ENCODE measurements around the gene PALMD. TPM values are rescaled to one million over a fixed set of nuclear protein-coding genes. Genes with fewer than 3 reads are reported as not detected.

Gene PALMD
- total RNA-seq, 1 experiment from 2014 or later, result 8.0 TPM

- H3K9me2 ChIP-seq (replicated peaks; ENCODE audit: low read length), result no peaks in the 10 kb centered on the region
- no peak overlapping the region for H3K4me2 ChIP-seq (ENCODE audit: low read length)
- no peaks in the 10 kb centered on the region for H3K79me2 ChIP-seq (ENCODE audit: low read length)
- H4K20me1 ChIP-seq (ENCODE audit: low read length), result no peaks in the 10 kb centered on the region
- no peak overlapping the region for H3K4me3 ChIP-seq (ENCODE audit: low read length)
- no peaks in the 10 kb centered on the region for H3K9me3 ChIP-seq (ENCODE audit: low read length)
- H3K27me3 ChIP-seq (ENCODE audit: low read length), result no peaks in the 10 kb centered on the region
- BruUV-seq (replicated peaks), result no TSS peak
- DNase-seq (no peak), ATAC-seq (no peak)
- H2AFZ ChIP-seq (ENCODE audit: low read length), result no peak overlapping the region
- CTCF ChIA-PET, result no interaction called here
- POLR2A ChIA-PET (ENCODE audit: unreplicated experiment), result no interaction called here
- H3F3A ChIP-seq (ENCODE audit: low read length, unreplicated experiment), result no peaks in the 10 kb centered on the region
- H3K36me3 ChIP-seq (ENCODE audit: low read depth, low read length), result 0 out of 2 replicates have a peak, but pooled peaks cover 3% of the 10 kb centered on the region
- TF ChIP-seq EZH2phosphoT487 (IDR thresholded peaks at IDR 0.05; ENCODE audit: borderline replicate concordance, low read length) (no peak), EZH2 (IDR thresholded peaks at IDR 0.05; ENCODE audit: low read length, unreplicated experiment) (no peak), CTCF (conservative IDR thresholded peaks at IDR 0.05; ENCODE audit: low read depth, low read length) (no peak)
- 0 out of 2 replicates have a peak, but pooled peaks cover 3% of the 10 kb centered on the region for H3K4me1 ChIP-seq (ENCODE audit: insufficient read depth, low read length)
- intact Hi-C loops (cut with micrococcal nuclease), result no loop called here
- H3K27ac ChIP-seq (ENCODE audit: low read length), result no peak overlapping the region
- H3K9ac ChIP-seq (ENCODE audit: low read length), result no peak overlapping the region
Measured at GRCh38 chr1:99691175-99691574, 45.3 kb downstream of the PALMD start.

GRCh38 chr1:99696616-99697015, 50.7 kb downstream of the PALMD start:
- ATAC-seq (no peak), DNase-seq (no peak)
- Histone ChIP-seq H3K4me1 (ENCODE audit: insufficient read depth, low read length) (no peaks in the 10 kb centered on the region), H3K9me3 (ENCODE audit: low read length) (no peaks in the 10 kb centered on the region), H3K4me2 (ENCODE audit: low read length) (no peak overlapping the region), H4K20me1 (ENCODE audit: low read length) (no peaks in the 10 kb centered on the region), H3F3A (ENCODE audit: low read length, unreplicated experiment) (no peaks in the 10 kb centered on the region), H3K9ac (ENCODE audit: low read length) (no peak overlapping the region), H3K9me2 (replicated peaks; ENCODE audit: low read length) (no peaks in the 10 kb centered on the region), H3K27ac (ENCODE audit: low read length) (no peak overlapping the region), H3K79me2 (ENCODE audit: low read length) (no peaks in the 10 kb centered on the region), H3K36me3 (ENCODE audit: low read depth, low read length) (no peaks in the 10 kb centered on the region), H2AFZ (ENCODE audit: low read length) (no peak overlapping the region), H3K4me3 (ENCODE audit: low read length) (no peak overlapping the region), H3K27me3 (ENCODE audit: low read length) (no peaks in the 10 kb centered on the region)
- TF ChIP-seq EZH2 (IDR thresholded peaks at IDR 0.05; ENCODE audit: low read length, unreplicated experiment), result no peak
- TF ChIP-seq CTCF (conservative IDR thresholded peaks at IDR 0.05; ENCODE audit: low read depth, low read length), result no peak
- no peak for TF ChIP-seq EZH2phosphoT487 (IDR thresholded peaks at IDR 0.05; ENCODE audit: borderline replicate concordance, low read length)
- CTCF ChIA-PET, result no interaction called here
- POLR2A ChIA-PET (ENCODE audit: unreplicated experiment), result no interaction called here
- intact Hi-C loops (cut with micrococcal nuclease), result no loop called here
- no TSS peak for BruUV-seq (replicated peaks)

GRCh38 chr1:99697580-99697979, 51.7 kb downstream of the PALMD start:
- ATAC-seq, result no peak
- CTCF ChIA-PET, result no interaction called here

More at GRCh38 chr1:99697580-99697979, 51.7 kb downstream of the PALMD start:
- intact Hi-C loops (cut with micrococcal nuclease), result no loop called here
- no TSS peak for BruUV-seq (replicated peaks)
- Histone ChIP-seq H3K79me2 (ENCODE audit: low read length) (no peaks in the 10 kb centered on the region), H3K9ac (ENCODE audit: low read length) (no peak overlapping the region), H3K36me3 (ENCODE audit: low read depth, low read length) (no peaks in the 10 kb centered on the region), H3K27ac (ENCODE audit: low read length) (no peak overlapping the region), H3K4me2 (ENCODE audit: low read length) (no peak overlapping the region), H3F3A (ENCODE audit: low read length, unreplicated experiment) (no peaks in the 10 kb centered on the region), H4K20me1 (ENCODE audit: low read length) (no peaks in the 10 kb centered on the region), H2AFZ (ENCODE audit: low read length) (no peak overlapping the region), H3K27me3 (ENCODE audit: low read length) (no peaks in the 10 kb centered on the region), H3K9me3 (ENCODE audit: low read length) (no peaks in the 10 kb centered on the region), H3K4me1 (ENCODE audit: insufficient read depth, low read length) (no peaks in the 10 kb centered on the region), H3K4me3 (ENCODE audit: low read length) (no peak overlapping the region), H3K9me2 (replicated peaks; ENCODE audit: low read length) (no peaks in the 10 kb centered on the region)
- POLR2A ChIA-PET (ENCODE audit: unreplicated experiment), result no interaction called here
- TF ChIP-seq CTCF (conservative IDR thresholded peaks at IDR 0.05; ENCODE audit: low read depth, low read length) (no peak), EZH2phosphoT487 (IDR thresholded peaks at IDR 0.05; ENCODE audit: borderline replicate concordance, low read length) (no peak), EZH2 (IDR thresholded peaks at IDR 0.05; ENCODE audit: low read length, unreplicated experiment) (no peak)
- no peak for DNase-seq

Data from PC-3 (cell line).